ENCODE data around the gene FOXA3.

DNA sequence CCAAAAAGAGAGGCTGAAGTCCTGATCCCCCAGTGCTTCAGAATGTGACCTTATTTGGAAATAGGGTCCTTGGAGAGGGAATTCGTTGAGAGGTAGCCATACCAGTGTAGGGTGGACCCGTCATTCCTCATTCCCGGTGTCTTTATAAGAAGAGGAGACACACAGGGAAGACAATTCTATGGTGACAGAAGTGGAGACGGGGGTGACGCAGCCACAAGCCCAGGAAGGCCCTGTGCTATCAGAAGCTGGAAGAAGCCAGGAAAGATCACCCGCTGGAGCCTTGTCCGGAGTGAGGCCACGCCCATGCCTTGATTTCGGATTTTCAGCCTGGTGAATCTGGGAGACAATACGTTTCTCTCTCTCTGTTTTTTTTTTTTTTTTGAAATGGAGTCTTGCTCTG is 40.9 kb downstream of the FOXA3 start:
- TF ChIP-seq, protein P1, sequence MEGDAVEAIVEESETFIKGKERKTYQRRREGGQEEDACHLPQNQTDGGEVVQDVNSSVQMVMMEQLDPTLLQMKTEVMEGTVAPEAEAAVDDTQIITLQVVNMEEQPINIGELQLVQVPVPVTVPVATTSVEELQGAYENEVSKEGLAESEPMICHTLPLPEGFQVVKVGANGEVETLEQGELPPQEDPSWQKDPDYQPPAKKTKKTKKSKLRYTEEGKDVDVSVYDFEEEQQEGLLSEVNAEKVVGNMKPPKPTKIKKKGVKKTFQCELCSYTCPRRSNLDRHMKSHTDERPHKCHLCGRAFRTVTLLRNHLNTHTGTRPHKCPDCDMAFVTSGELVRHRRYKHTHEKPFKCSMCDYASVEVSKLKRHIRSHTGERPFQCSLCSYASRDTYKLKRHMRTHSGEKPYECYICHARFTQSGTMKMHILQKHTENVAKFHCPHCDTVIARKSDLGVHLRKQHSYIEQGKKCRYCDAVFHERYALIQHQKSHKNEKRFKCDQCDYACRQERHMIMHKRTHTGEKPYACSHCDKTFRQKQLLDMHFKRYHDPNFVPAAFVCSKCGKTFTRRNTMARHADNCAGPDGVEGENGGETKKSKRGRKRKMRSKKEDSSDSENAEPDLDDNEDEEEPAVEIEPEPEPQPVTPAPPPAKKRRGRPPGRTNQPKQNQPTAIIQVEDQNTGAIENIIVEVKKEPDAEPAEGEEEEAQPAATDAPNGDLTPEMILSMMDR (IDR thresholded peaks at IDR 0.05) = no peak
- no peak for TF ChIP-seq POLR2AphosphoS5 (IDR thresholded peaks at IDR 0.05)
